Mesothelial cell of epicardium (in vitro differentiated cells): ENCODE data around the gene SPOCK1. TPM values are rescaled to one million over a fixed set of nuclear protein-coding genes. Genes with fewer than 3 reads are reported as not detected.

Experiments
- DNase-seq, 2 experiments: peaks; one replicate each; pipeline ENCODE4 v3.0.0; 2021; ENCODE audit warnings: low spot score in 2 of 2; ENCODE audit not compliant: unreplicated experiment in 2 of 2
- H3K27ac Mint-ChIP-seq: 2 replicates; pipeline ENCODE4 v1.8.0; 2021; ENCODE audit warnings: mixed read lengths
- H3K27me3 Mint-ChIP-seq: 2 replicates; pipeline ENCODE4 v1.8.0; 2021; ENCODE audit warnings: low read depth, mixed read lengths
- H3K36me3 Mint-ChIP-seq: 2 replicates; pipeline ENCODE4 v1.8.0; 2021; ENCODE audit warnings: mixed read lengths
- H3K4me1 Mint-ChIP-seq: 2 replicates; pipeline ENCODE4 v1.8.0; 2021; ENCODE audit warnings: mixed read lengths
- H3K4me3 Mint-ChIP-seq: 2 replicates; pipeline ENCODE4 v1.8.0; 2021; ENCODE audit warnings: mild to moderate bottlenecking, moderate library complexity, mixed read lengths
- H3K9me3 Mint-ChIP-seq: 2 replicates; pipeline ENCODE4 v1.8.0; 2021; ENCODE audit warnings: mixed read lengths
- CTCF ChIP-seq: fragments of 200-600 bp; sonication (generic); IDR thresholded peaks from one replicate; pipeline ENCODE4 v1.5.0; 2021; ENCODE audit warnings: antibody characterized with exemption; ENCODE audit not compliant: unreplicated experiment
- total RNA-seq: library from RNA; stranded (reverse); gene quantifications from 3 replicates; pipeline ENCODE4 v1.2.1, GENCODE V29; 2021

SPOCK1 gene
- total RNA-seq, 1 donor from 2014 or later: 6.6 TPM

DNA sequence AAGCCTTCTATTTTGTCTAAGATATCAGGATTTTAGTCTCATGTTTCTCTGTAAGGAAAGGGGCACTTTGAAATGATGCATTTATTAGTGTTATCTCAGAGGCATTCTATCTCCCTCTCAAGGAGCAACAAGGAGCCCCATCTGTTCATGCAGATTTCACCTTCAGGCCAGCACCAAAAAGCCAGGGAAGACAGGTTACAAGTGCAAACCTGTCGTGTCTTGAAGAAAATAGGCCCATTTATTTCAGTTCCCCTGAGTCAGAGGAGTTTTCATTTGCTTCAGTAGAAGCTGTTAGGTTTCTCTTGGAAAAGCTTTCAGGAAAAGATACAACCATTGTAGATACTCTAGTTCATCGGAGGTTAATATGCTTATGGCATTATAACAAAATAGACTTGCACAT, 97.2 kb downstream of the SPOCK1 start:
- Mint-ChIP-seq H3K36me3 (no peaks in the 10 kb centered on the region), H3K4me1 (peaks cover 13% of the 10 kb centered on the region), H3K27ac (no peak overlapping the region), H3K9me3 (no peaks in the 10 kb centered on the region), H3K27me3 (peaks cover 78% of the 10 kb centered on the region), H3K4me3 (no peak overlapping the region)
- TF ChIP-seq CTCF: no peak
- DNase-seq: no peak

DNA sequence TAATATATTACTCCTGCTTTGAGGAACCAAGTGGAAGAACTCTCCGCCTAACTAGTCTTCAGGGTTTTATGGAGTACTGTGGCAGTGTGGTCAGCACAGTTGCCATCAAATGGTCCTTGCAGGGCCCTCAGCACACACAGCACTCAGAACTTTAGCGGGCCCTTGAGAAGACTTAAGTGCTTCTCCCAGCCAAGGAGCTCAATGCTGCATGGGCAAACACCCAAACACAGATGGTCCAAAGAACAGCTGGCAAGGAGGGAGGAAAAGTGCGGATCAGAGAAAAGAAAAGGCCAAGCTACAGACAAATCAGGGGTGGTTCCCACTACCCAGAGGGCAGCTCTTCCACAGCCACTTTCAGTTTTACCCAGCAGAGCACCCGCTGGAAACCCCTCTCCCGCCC, 98.6 kb downstream of the SPOCK1 start:
- no peak overlapping the region for H3K4me3 Mint-ChIP-seq

DNA sequence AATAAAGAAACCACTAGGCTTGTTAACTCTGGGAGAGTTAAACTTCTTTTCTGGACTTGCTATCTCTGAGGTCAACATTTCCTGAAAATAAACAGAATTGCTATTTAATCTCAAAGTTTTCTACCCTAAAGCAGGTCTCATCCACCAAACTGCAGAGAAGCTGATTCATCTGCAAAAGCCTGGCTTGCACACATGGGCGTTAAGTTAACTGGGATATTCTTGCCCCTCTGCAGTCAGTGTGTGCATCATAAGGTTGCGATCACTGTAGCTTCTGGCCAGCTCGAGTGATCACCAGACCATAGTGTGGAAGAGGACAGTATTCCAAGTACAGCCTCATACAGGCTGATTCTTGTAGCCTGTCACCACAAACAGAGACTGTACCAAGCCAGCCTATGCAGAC, 99.2 kb downstream of the SPOCK1 start:
- Mint-ChIP-seq H3K4me1 (peaks cover 10% of the 10 kb centered on the region), H3K36me3 (no peaks in the 10 kb centered on the region), H3K4me3 (no peak overlapping the region), H3K27me3 (peaks cover 79% of the 10 kb centered on the region), H3K9me3 (no peaks in the 10 kb centered on the region), H3K27ac (no peak overlapping the region)
- no peak for TF ChIP-seq CTCF
- DNase-seq: no peak

More for the DNA sequence above, 98.6 kb downstream of the SPOCK1 start:
- H3K9me3 Mint-ChIP-seq: no peaks in the 10 kb centered on the region
- H3K4me1 Mint-ChIP-seq: peaks cover 13% of the 10 kb centered on the region
- no peak overlapping the region for H3K27ac Mint-ChIP-seq
- no peaks in the 10 kb centered on the region for H3K36me3 Mint-ChIP-seq
- no peak for TF ChIP-seq CTCF
- H3K27me3 Mint-ChIP-seq: peaks cover 79% of the 10 kb centered on the region
- DNase-seq: no peak

DNA sequence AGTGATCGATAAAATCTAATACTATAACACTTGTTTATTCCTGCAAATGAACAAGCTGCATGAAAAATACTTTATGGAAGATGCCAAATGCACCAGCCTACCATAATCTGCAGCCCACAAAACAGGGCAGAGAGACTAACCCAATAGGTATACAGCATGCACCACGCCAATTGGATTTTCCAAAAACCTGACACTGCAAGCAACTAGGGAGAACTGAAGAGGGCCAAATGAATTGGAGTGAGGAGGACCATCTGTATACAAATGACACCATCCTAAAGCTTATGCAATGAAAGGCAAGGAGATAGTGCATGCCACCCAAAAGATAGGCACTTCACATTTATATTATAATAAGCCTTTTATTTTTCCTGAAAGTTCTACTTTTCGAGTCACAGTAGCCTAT, 100.4 kb downstream of the SPOCK1 start:
- no peak for DNase-seq
- no peak overlapping the region for H3K27ac Mint-ChIP-seq
- H3K27me3 Mint-ChIP-seq: peaks cover 78% of the 10 kb centered on the region
- no peak overlapping the region for H3K4me3 Mint-ChIP-seq
- no peaks in the 10 kb centered on the region for H3K36me3 Mint-ChIP-seq
- H3K9me3 Mint-ChIP-seq: no peaks in the 10 kb centered on the region
- H3K4me1 Mint-ChIP-seq: peaks cover 5% of the 10 kb centered on the region
- TF ChIP-seq CTCF: no peak

- H3K36me3 Mint-ChIP-seq: no peaks in the 10 kb centered on the region
- no peak overlapping the region for H3K27ac Mint-ChIP-seq
- no peaks in the 10 kb centered on the region for H3K9me3 Mint-ChIP-seq
- DNase-seq: no peak
- H3K4me1 Mint-ChIP-seq: no peaks in the 10 kb centered on the region
- TF ChIP-seq CTCF: no peak
- H3K4me3 Mint-ChIP-seq: no peak overlapping the region
- H3K27me3 Mint-ChIP-seq: peaks cover 75% of the 10 kb centered on the region
Measured at GRCh38 chr5:137398154-137398553, 101.0 kb downstream of the SPOCK1 start.
